Astrocyte of the spinal cord (primary cell): ENCODE measurements around the gene PNPO.

Experiments
- DNase-seq: peaks from one replicate; pipeline ENCODE4 v3.0.0; 2011; ENCODE audit warnings: low read depth, low spot score
- H3K4me3 ChIP-seq: 2 replicates; pipeline ENCODE4 v1.5.1; 2011; ENCODE audit warnings: low read depth, mild to moderate bottlenecking, low read length, moderate library complexity
- in situ Hi-C: cut with HindIII; loops from 2 replicates; pipeline ENCODE4 v1.10.0; 2017; ENCODE audit warnings: low sequenced_read_pairs
- TF ChIP-seq, protein P1 (sequence below): IDR thresholded peaks from 2 replicates; pipeline ENCODE4 v1.5.1; 2012; ENCODE audit warnings: low read depth, mild to moderate bottlenecking, low read length, inconsistent platforms

PNPO gene

DNA sequence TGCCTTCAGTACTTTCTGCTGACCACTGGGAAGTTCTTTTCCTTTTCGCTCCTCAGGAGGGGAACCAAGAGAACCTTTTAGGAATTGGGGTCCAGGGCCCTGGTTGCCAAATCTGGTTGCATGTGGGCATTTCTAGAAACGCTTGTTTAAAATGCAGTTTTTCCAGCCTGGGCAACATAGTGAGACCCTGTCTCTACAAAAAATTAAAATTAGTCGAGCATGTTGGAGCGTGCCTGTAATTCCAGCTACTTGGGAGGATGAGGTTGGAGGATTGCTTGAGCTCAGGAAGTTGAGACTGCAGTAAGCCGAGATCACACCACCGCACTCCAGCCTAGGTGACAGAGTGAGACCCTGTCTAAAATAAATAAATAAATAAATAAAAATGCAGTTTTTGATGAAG, 1.2 kb downstream of the PNPO start:
- no peak for DNase-seq
- TF ChIP-seq, protein P1, sequence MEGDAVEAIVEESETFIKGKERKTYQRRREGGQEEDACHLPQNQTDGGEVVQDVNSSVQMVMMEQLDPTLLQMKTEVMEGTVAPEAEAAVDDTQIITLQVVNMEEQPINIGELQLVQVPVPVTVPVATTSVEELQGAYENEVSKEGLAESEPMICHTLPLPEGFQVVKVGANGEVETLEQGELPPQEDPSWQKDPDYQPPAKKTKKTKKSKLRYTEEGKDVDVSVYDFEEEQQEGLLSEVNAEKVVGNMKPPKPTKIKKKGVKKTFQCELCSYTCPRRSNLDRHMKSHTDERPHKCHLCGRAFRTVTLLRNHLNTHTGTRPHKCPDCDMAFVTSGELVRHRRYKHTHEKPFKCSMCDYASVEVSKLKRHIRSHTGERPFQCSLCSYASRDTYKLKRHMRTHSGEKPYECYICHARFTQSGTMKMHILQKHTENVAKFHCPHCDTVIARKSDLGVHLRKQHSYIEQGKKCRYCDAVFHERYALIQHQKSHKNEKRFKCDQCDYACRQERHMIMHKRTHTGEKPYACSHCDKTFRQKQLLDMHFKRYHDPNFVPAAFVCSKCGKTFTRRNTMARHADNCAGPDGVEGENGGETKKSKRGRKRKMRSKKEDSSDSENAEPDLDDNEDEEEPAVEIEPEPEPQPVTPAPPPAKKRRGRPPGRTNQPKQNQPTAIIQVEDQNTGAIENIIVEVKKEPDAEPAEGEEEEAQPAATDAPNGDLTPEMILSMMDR, result no peak
- in situ Hi-C loops, result no loop called here
- H3K4me3 ChIP-seq, result peak overlapping the region; percentile 67

DNA sequence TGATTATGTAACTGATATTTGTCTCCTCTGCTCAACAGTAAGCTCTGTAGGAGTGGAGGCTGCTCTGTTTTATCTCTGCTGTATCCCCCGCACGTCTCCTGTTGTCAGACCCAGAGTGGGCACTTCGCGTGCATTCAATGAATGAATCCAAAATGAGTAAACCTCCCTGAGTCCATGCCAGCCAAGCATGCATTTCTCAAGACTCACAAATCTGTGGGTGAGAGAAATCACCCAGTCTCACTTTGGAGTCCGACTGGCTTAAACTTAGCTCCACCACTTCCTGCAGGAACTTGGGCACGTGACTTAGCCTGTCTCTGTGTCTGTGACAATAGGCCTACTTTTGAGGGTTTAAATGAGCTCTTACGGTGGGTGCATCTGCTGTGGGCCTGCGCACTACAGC, 3.7 kb downstream of the PNPO start:
- H3K4me3 ChIP-seq, result no peak overlapping the region
- in situ Hi-C loops, result no loop called here
- TF ChIP-seq, protein P1, result no peak
- no peak for DNase-seq

DNA sequence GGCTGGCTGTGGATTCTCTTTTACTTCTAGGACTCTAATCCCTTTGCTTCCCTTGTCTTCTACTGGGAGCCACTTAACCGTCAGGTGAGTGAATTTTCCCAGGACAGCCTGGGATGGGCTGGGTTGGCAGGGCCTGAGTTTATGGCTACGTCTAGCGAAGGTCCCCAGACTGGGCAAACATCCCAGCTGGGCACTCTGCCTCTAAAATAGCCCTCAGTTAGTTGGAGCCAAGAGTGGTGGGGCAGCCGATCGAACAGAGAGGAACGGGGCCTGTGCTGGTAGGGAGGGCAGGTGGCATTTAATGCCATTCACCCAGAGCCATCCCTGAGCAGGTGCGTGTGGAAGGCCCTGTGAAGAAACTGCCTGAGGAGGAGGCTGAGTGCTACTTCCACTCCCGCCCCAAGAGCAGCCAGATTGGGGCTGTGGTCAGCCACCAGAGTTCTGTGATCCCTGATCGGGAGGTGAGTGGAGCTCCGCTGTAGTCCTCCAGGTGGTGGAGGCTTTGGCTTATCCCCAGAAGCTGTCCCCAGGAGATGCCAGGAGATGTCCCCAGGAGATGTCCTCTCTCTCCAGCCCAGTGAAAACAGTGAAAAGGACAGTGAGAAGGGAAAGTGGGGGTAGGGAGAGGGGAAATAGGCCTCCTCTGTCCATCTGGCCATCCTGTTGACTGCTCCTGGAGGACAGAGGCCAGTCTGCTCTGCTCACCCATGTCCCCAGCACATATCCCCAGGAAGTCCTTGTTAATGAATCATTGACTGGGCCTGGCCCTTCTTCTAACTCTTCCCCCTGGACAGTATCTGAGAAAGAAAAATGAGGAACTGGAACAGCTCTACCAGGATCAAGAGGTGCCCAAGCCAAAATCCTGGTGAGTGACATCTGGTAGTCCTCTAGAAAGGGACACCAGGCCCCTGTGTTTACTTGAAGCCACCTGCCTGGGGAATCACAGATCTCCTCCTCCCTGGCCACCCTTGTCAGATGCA, 4.4 kb downstream of the PNPO start:
- TF ChIP-seq, protein P1, result no peak
- no peak overlapping the region for H3K4me3 ChIP-seq
- DNase-seq, result no peak
- in situ Hi-C loops, result no loop called here

DNA sequence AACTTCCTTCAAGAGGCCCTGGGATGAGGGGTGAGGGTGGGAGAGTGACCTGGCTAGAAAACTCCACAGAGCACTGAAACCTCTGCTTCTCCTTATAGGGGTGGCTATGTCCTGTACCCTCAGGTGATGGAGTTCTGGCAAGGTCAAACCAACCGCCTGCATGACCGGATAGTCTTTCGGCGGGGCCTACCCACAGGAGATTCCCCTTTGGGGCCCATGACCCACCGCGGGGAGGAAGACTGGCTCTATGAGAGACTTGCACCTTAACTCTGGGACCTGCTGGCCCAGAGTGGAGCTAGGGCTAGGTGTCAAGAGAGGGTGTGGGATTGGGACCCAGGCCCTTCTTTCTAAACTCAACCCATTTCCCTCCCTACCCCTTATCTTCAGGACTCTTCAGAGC, 5.1 kb downstream of the PNPO start:
- TF ChIP-seq, protein P1, result no peak
- no peak overlapping the region for H3K4me3 ChIP-seq
- in situ Hi-C loops, result no loop called here

DNA sequence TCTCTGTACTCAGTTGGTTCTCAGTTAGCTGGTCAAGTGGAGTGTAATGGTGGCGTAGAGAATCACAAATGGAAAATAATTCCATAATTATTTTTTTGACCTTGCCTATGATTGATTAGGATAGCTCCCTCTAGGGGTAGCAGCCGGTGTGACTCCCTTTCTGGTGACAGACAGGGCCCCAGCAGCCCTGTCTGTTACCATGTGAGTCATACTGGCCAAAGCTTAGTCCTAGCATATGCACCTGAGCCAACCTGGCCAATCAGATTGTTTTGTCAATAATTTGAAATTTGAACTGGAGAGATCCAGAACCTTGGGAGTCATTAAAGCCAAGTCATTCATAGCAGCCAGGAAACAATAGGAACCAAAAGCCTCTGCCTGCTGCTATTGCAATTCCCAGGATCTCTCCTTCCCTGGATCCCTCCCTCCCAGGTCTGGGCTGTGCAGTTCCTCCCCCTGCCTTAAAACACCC, 5.6 kb downstream of the PNPO start:
- TF ChIP-seq, protein P1, result peak; percentile 89
- peak; percentile 83 for DNase-seq
- in situ Hi-C loops, result no loop called here
- H3K4me3 ChIP-seq, result no peak overlapping the region

More for the DNA sequence above, 5.1 kb downstream of the PNPO start:
- no peak for DNase-seq

DNA sequence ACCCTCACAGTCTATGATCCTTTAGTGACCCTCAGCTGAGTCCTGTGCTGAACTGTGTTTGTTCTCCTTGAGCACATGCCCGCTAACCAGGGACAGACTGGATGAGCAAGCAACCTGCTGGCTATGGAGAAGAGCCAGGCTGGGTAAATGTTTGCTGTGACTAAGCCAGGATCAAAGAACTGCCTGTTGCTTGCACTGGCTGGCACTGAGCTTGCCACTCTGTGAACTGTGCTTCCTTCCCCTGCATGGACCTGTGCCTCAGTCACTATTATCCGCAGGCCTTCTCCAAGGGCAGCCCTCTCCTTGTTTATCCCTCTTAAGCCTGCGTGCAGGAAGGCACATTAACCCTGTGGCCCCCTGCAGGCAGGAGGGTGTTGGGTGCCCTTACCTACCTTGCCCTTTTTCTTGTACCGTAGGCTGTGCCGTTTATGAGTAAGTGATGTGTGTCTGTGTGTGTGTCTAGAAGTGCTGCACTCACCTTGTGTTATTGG, 7.4 kb downstream of the PNPO start:
- TF ChIP-seq, protein P1, result no peak
- in situ Hi-C loops, result no loop called here
- H3K4me3 ChIP-seq, result no peak overlapping the region
- DNase-seq, result no peak
